Lung (tissue), 12 donors: ENCODE measurements around the gene THEM5. TPM values are rescaled to one million over a fixed set of nuclear protein-coding genes. Genes with fewer than 3 reads are reported as not detected.

Source experiments
- ATAC-seq: fragments of 200-7000 bp; cut with Tn5 transposase; one replicate; pipeline ENCODE4 v1.9.1; 2020; ENCODE audit warnings: moderate number of reproducible peaks; ENCODE audit not compliant: insufficient read depth, low FRiP score
- DNase-seq, 3 donors: peaks; one replicate each; pipeline ENCODE4 v3.0.0-alpha.2; 2013 to 2017
- H3K27ac ChIP-seq, 2 donors: one replicate each; pipeline ENCODE4 v1.5.1; 2013; ENCODE audit warnings: mild to moderate bottlenecking in 2 of 2, moderate library complexity in 2 of 2, control low read depth in 1 of 2, inconsistent platforms in 1 of 2, low read depth in 1 of 2, low read length in 1 of 2
- H3K27me3 ChIP-seq, 3 donors: one replicate each; pipeline ENCODE4 v1.5.1; 2013; ENCODE audit warnings: low read length in 2 of 3; ENCODE audit not compliant: control insufficient read depth in 3 of 3, insufficient read depth in 3 of 3
- H3K36me3 ChIP-seq, 4 donors: one replicate each; pipeline ENCODE4 v1.5.1; 2013; ENCODE audit warnings: low read length in 4 of 4, mild to moderate bottlenecking in 1 of 4, moderate library complexity in 1 of 4; ENCODE audit not compliant: control insufficient read depth in 4 of 4, insufficient read depth in 4 of 4
- H3K4me1 ChIP-seq, 5 donors: one replicate each; pipeline ENCODE4 v1.5.1; 2013; ENCODE audit warnings: low read length in 5 of 5, mild to moderate bottlenecking in 2 of 5, moderate library complexity in 1 of 5; ENCODE audit not compliant: control insufficient read depth in 5 of 5, insufficient read depth in 5 of 5
- H3K4me3 ChIP-seq: one replicate; pipeline ENCODE4 v1.5.1; 2013; ENCODE audit warnings: mild to moderate bottlenecking, control low read depth, moderate library complexity
- H3K9ac ChIP-seq, 2 donors: one replicate each; pipeline ENCODE4 v1.5.1; 2013; ENCODE audit warnings: low read length in 2 of 2, control low read depth in 1 of 2; ENCODE audit not compliant: insufficient read depth in 1 of 2
- H3K9me3 ChIP-seq, 4 donors: one replicate each; pipeline ENCODE4 v1.5.1; 2013; ENCODE audit warnings: low read length in 3 of 4, mild to moderate bottlenecking in 1 of 4, moderate library complexity in 1 of 4; ENCODE audit not compliant: control insufficient read depth in 4 of 4, insufficient read depth in 3 of 4
- CTCF ChIP-seq: IDR thresholded peaks from 2 replicates; pipeline ENCODE4 v1.5.1; 2012; ENCODE audit warnings: mild to moderate bottlenecking; ENCODE audit errors: control extremely low read depth, extremely low read depth
- WGBS, 2 donors: extraction: QIAGEN DNeasy Blood & Tissue Kit; methylation state at CpG; one replicate each; pipeline ENCODE4 v1.1.7; 2013; 5-methylcytosine and 5-hydroxymethylcytosine counted together
- polyA plus RNA-seq, 2 donors: library from polyadenylated mRNA; stranded (reverse); fragments of 200-250 nt; gene quantifications; one replicate each; pipeline ENCODE4 v1.2.1, GENCODE V29; 2013
- total RNA-seq, 2 donors: library from RNA; depleted of rRNA in 1 of 2; stranded (reverse); fragments of >200 nt in 1 of 2; gene quantifications; one replicate each; pipeline ENCODE4 v1.2.1, GENCODE V29; 2014 to 2021
- donor health status: control.
- donor health status: control.
- donor health status: Bipolar disorder and iron deficiency.
- donor health status: healthy.
- donor health status: DM: yes; HTN: yes; CAD: no.

The THEM5 gene
- total and polyA plus RNA-seq, 4 donors, result not detected

DNA sequence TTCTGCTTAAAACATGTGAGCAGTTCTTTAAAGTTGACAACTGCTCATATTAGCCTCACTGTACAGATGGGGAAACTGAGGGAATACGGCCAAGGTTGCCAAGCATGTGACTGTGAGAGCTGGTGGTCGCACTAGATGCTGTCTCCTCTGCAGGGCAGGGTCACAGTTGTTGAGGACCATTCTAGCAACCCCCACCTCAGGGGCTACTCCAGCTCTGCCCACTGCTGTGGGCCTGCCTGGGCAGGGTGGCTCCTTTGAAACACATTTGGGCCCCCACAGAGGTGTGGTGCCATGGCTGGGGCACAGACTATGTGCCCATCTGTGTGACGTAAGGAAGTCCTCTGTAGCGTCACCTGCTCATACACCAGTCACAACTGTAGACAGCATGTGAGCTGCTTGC is 779 bp downstream of the THEM5 start:
- Histone ChIP-seq H3K36me3 (no peaks in the 10 kb centered on the region), H3K27me3 (no peaks in the 10 kb centered on the region), H3K4me3 (no peak overlapping the region), H3K9me3 (no peaks in the 10 kb centered on the region), H3K9ac (no peak overlapping the region), H3K4me1 (peaks cover 0 to 40% (median 14%) of the 10 kb centered on the region in 5 donors), H3K27ac (no peak overlapping the region)
- DNase-seq (peak in 1 of 3 donors; percentile 9), ATAC-seq (no peak)
- no peak for TF ChIP-seq CTCF
- 92 to 93% methylated on average over 4 of the region's 4 CpGs for WGBS, 2 donors

- DNase-seq, result peak in 1 of 3 donors; percentile 4
Measured at GRCh38 chr1:151851886-151852285, 1.6 kb downstream of the THEM5 start.

DNA sequence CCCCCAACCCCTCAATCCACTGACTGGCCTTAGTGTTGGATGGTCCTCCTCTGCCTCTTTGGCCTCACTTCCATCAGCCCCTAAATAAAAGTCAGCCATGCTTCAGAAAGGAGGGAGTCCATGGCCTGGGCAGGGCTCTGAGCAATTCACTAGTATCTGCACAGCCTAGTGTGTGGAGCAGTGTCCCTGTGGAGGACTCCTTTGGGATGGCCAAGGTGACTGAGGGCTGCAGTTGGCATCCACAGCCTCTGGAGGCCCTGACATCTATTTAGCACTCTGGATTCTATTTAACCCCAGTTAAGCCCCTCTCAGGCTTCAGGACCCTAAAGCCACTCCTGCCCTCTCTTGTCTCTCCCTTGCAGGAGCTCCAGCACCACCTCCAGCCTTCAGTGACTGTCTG is 3.6 kb downstream of the THEM5 start:
- no peaks in the 10 kb centered on the region for H3K36me3 ChIP-seq
- no peak overlapping the region for H3K9ac ChIP-seq
- TF ChIP-seq CTCF, result no peak
- peaks cover 0 to 35% (median 14%) of the 10 kb centered on the region in 5 donors for H3K4me1 ChIP-seq
- no peak overlapping the region for H3K27ac ChIP-seq
- no peaks in the 10 kb centered on the region for H3K9me3 ChIP-seq
- no peaks in the 10 kb centered on the region for H3K27me3 ChIP-seq
- DNase-seq (no peak), ATAC-seq (no peak)
- H3K4me3 ChIP-seq, result no peak overlapping the region

More at GRCh38 chr1:151851886-151852285, 1.6 kb downstream of the THEM5 start:
- no peak for ATAC-seq
- H3K4me3 ChIP-seq, result no peak overlapping the region
- H3K4me1 ChIP-seq, result peaks cover 0 to 42% (median 14%) of the 10 kb centered on the region in 5 donors
- H3K9me3 ChIP-seq, result no peaks in the 10 kb centered on the region
- H3K27ac ChIP-seq, result no peak overlapping the region
- WGBS, 2 donors, result 89 to 90% methylated on average over 8 of the region's 8 CpGs
- no peak overlapping the region for H3K9ac ChIP-seq
- no peak for TF ChIP-seq CTCF
- H3K27me3 ChIP-seq, result no peaks in the 10 kb centered on the region
- no peaks in the 10 kb centered on the region for H3K36me3 ChIP-seq

GRCh38 chr1:151849126-151849525 is 4.4 kb downstream of the THEM5 start:
- no peak for TF ChIP-seq CTCF
- 53 to 78% methylated on average over 3 of the region's 3 CpGs for WGBS, 2 donors

More at GRCh38 chr1:151849126-151849525, 4.4 kb downstream of the THEM5 start:
- Histone ChIP-seq H3K9ac (no peak overlapping the region), H3K9me3 (no peaks in the 10 kb centered on the region), H3K27ac (no peak overlapping the region), H3K27me3 (no peaks in the 10 kb centered on the region), H3K36me3 (no peaks in the 10 kb centered on the region), H3K4me1 (peaks cover 0 to 35% (median 14%) of the 10 kb centered on the region in 5 donors), H3K4me3 (no peak overlapping the region)
- DNase-seq, result no peak
- no peak for ATAC-seq
